Brain microvascular endothelial cell (primary cell): ENCODE data around the gene ARVCF.

Experiments used
- DNase-seq: peaks from one replicate; pipeline ENCODE4 v3.0.0-alpha.2; 2020
- H3K27ac ChIP-seq: fragments of 250-450 bp; sonication (Bioruptor Pico); 2 replicates; pipeline ENCODE4 v1.5.1; 2020; ENCODE audit warnings: mild to moderate bottlenecking, moderate library complexity
- H3K27me3 ChIP-seq: fragments of 250-450 bp; sonication (Bioruptor Pico); replicated peaks from 2 replicates; pipeline ENCODE4 v1.5.1; 2020; ENCODE audit warnings: mild to moderate bottlenecking
- H3K36me3 ChIP-seq: fragments of 250-450 bp; sonication (Bioruptor Pico); replicated peaks from 2 replicates; pipeline ENCODE4 v1.5.1; 2020; ENCODE audit warnings: mild to moderate bottlenecking
- H3K4me3 ChIP-seq: 2 replicates; pipeline ENCODE4 v1.5.1; 2011; ENCODE audit warnings: low read depth, mild to moderate bottlenecking, control low read depth, low read length, moderate library complexity
- CTCF ChIP-seq: IDR thresholded peaks from 2 replicates; pipeline ENCODE4 v1.5.1; 2011; ENCODE audit warnings: low read depth, mild to moderate bottlenecking, moderate library complexity, low read length, control low read depth, inconsistent platforms; ENCODE audit errors: missing control alignments
- in situ Hi-C: cut with HindIII; loops from 2 replicates; pipeline ENCODE4 v1.10.0; 2017; ENCODE audit warnings: low sequenced_read_pairs, low pct_ligation_motif_present

ARVCF gene

GRCh38 chr22:19965771-19966709 lies 50.6 kb downstream of the ARVCF start:
- Histone ChIP-seq H3K36me3 (peaks cover 37% of the 10 kb centered on the region), H3K27ac (no peak overlapping the region), H3K27me3 (no peaks in the 10 kb centered on the region), H3K4me3 (no peak overlapping the region)
- no peak for DNase-seq
- TF ChIP-seq CTCF, result peak; percentile 70
- in situ Hi-C loops, result no loop called here

- Histone ChIP-seq H3K36me3 (peaks cover 37% of the 10 kb centered on the region), H3K4me3 (no peak overlapping the region), H3K27me3 (no peaks in the 10 kb centered on the region), H3K27ac (no peak overlapping the region)
- TF ChIP-seq CTCF, result no peak
- DNase-seq, result no peak
- in situ Hi-C loops, result no loop called here
Measured at GRCh38 chr22:19964701-19965386, 51.8 kb downstream of the ARVCF start.

GRCh38 chr22:19963863-19964642 lies 52.6 kb downstream of the ARVCF start:
- Histone ChIP-seq H3K27ac (no peak overlapping the region), H3K27me3 (no peaks in the 10 kb centered on the region), H3K36me3 (peaks cover 35% of the 10 kb centered on the region), H3K4me3 (no peak overlapping the region)
- in situ Hi-C loops, result no loop called here
- no peak for DNase-seq
- TF ChIP-seq CTCF, result no peak

- in situ Hi-C loops, result no loop called here
- H3K36me3 ChIP-seq, result peaks cover 28% of the 10 kb centered on the region
- TF ChIP-seq CTCF, result no peak
- H3K27ac ChIP-seq, result no peak overlapping the region
- H3K4me3 ChIP-seq, result no peak overlapping the region
- no peaks in the 10 kb centered on the region for H3K27me3 ChIP-seq
- peak; percentile 44 for DNase-seq
Measured at GRCh38 chr22:19962909-19963806, 53.5 kb downstream of the ARVCF start.
